Common myeloid progenitor, CD34-positive (primary cell): ENCODE data around the gene ANKRD55.
A peak's percentile ranks its signal among the peaks of the same experiment; 100 is the strongest.
"Not testable (repeated sequence)": the region's sequence is repeated elsewhere in the genome, so short reads cannot be mapped to it uniquely, and the experiment has no call there.

Source experiments
- CTCF ChIA-PET: fragments of 350-600 bp; sonication (Branson Sonifier 250); formaldehyde crosslinking; loops from one replicate; lab custom pipeline; 2021; ENCODE audit warnings: antibody characterized with exemption; lab: Charles Lee
- POLR2A ChIA-PET: fragments of 350-600 bp; sonication (Branson Sonifier 250); formaldehyde crosslinking; loops from one replicate; lab custom pipeline; 2021; ENCODE audit warnings: antibody characterized with exemption; lab: Charles Lee
- DNase-seq, 3 donors: peaks; one replicate each; pipeline versions ENCODE4 v3.0.0 to v3.0.0-alpha.2; 2013
- H3K27ac ChIP-seq, 2 experiments: 1 replicate in 1 of 2; 2 replicates in 1 of 2; pipeline ENCODE4 v1.7.0; 2013; ENCODE audit warnings: inconsistent platforms in 2 of 2, low read length in 2 of 2, mild to moderate bottlenecking in 2 of 2, low read depth in 1 of 2, moderate library complexity in 1 of 2; ENCODE audit not compliant: severe bottlenecking in 2 of 2, insufficient read depth in 1 of 2, poor library complexity in 1 of 2
- H3K27me3 ChIP-seq, 5 experiments: replicated peaks in 2 of 5; 1 replicate in 3 of 5; 2 replicates in 2 of 5; pipeline versions ENCODE4 v1.6.1 to v1.7.0; 2013; ENCODE audit warnings: low read length in 4 of 5, mild to moderate bottlenecking in 2 of 5, moderate library complexity in 2 of 5, inconsistent platforms in 1 of 5; ENCODE audit not compliant: insufficient read depth in 5 of 5, control insufficient read depth in 4 of 5
- H3K36me3 ChIP-seq, 4 experiments: 1 replicate in 2 of 4; 2 replicates in 2 of 4; pipeline versions ENCODE4 v1.6.1 to v1.7.0; 2013; ENCODE audit warnings: low read length in 3 of 4, control low read depth in 1 of 4, mild to moderate bottlenecking in 1 of 4; ENCODE audit not compliant: control insufficient read depth in 4 of 4, insufficient read depth in 4 of 4
- H3K4me1 ChIP-seq, 4 experiments: 1 replicate in 3 of 4; 2 replicates in 1 of 4; pipeline versions ENCODE4 v1.6.1 to v1.7.1; 2013; ENCODE audit warnings: low read length in 3 of 4, mild to moderate bottlenecking in 3 of 4, control low read depth in 1 of 4, inconsistent platforms in 1 of 4, moderate library complexity in 1 of 4; ENCODE audit not compliant: control insufficient read depth in 4 of 4, insufficient read depth in 4 of 4; ENCODE audit errors: control extremely low read depth in 1 of 4
- H3K4me3 ChIP-seq, 7 experiments: 1 replicate in 4 of 7; 2 replicates in 3 of 7; pipeline versions ENCODE4 v1.5.1 to v1.7.0; 2013; ENCODE audit warnings: mild to moderate bottlenecking in 7 of 7, low read length in 6 of 7, moderate library complexity in 6 of 7, inconsistent platforms in 2 of 7, low read depth in 2 of 7, control low read depth in 1 of 7; ENCODE audit not compliant: insufficient read depth in 4 of 7, control insufficient read depth in 1 of 7; ENCODE audit errors: extremely low read depth in 1 of 7
- H3K9me3 ChIP-seq, 5 experiments: 1 replicate in 4 of 5; 2 replicates in 1 of 5; pipeline versions ENCODE4 v1.6.1 to v1.7.1; 2013; ENCODE audit warnings: low read length in 4 of 5, mild to moderate bottlenecking in 2 of 5, inconsistent platforms in 1 of 5, low read depth in 1 of 5, moderate library complexity in 1 of 5; ENCODE audit not compliant: control insufficient read depth in 4 of 5, insufficient read depth in 2 of 5; ENCODE audit errors: control extremely low read depth in 1 of 5
- WGBS: methylation state at CpG from one replicate; pipeline ENCODE4 v1.1.5; 2013; ENCODE audit not compliant: insufficient coverage; 5-methylcytosine and 5-hydroxymethylcytosine counted together

Gene ANKRD55

DNA sequence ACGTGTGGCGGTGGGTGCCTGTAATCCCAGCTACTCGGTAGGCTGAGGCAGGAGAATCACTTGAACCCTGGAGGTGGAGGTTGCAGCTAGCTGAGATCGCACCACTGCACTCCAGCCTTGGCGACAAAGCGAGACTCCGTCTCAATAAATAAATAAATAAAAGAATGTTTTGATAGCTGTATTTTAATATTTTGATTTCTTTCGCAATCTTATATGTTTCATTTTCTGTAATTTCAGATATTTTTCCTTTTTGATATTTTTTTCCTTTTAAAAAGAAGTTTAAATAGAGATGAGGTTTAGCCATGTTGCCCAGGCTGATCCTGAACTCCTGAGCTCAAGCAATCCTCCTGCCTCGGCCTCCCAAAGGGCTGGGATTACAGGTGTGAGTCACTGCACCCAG, 82.4 kb downstream of the ANKRD55 start:
- H3K27ac ChIP-seq, DNase-seq, H3K36me3 ChIP-seq, H3K9me3 ChIP-seq, H3K4me3 ChIP-seq, POLR2A ChIA-PET, H3K27me3 ChIP-seq: not testable (repeated sequence)
- 100% methylated on average over 3 of the region's 9 CpGs for WGBS
- peaks cover 30 to 56% (median 35%) of the 10 kb centered on the region in 4 experiments for H3K4me1 ChIP-seq
- CTCF ChIA-PET: interaction anchor here (1.1 kb wide), 1 partner anchor 15 kb away, joined by 3 read pairs; no protein-coding TSS in a partner anchor

DNA sequence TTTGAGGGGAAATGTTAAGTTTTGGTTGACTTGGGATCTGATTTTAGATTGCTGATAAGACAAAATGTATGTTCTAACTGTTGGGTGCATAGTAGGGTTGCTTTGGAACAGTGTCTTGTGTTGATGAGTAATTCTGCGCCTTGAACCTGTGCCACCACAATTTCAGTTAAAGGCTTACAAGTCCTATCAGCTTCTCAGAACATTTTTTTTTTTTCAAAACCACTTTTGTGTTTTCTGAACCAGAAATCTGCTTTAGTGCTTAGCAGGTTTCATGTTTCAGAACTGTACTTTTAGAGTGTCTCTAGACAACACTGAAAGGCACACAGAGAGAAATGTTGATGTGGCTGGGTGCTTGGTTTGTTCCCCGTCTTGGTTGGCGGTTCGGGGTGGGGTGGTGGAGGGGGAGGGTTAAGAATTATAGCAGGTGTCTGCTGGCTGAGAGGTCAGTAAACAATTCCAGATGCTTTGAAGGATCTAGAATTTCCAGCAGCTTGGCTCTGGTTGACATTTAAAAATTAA, 84.6 kb downstream of the ANKRD55 start:
- H3K27me3 ChIP-seq: no peaks in the 10 kb centered on the region
- POLR2A ChIA-PET: interaction anchor here (0.6 kb wide), 1 partner anchor 28 kb away, joined by 4 read pairs; no protein-coding TSS in a partner anchor
- no peaks in the 10 kb centered on the region for H3K9me3 ChIP-seq
- peak in 2 of 3 donors; percentile 38 to 44 for DNase-seq
- H3K4me3 ChIP-seq: no peak overlapping the region
- no CpG with 5 or more reads among the region's 4 CpGs for WGBS
- no peak overlapping the region for H3K27ac ChIP-seq
- H3K36me3 ChIP-seq: no peaks in the 10 kb centered on the region
- peaks cover 19 to 39% (median 23%) of the 10 kb centered on the region in 4 experiments for H3K4me1 ChIP-seq
- CTCF ChIA-PET: interaction anchor here (0.6 to 2.1 kb wide), 6 partner anchors 10 to 179 kb away, joined by 3 to 5 read pairs (median 4); no protein-coding TSS in a partner anchor

DNA sequence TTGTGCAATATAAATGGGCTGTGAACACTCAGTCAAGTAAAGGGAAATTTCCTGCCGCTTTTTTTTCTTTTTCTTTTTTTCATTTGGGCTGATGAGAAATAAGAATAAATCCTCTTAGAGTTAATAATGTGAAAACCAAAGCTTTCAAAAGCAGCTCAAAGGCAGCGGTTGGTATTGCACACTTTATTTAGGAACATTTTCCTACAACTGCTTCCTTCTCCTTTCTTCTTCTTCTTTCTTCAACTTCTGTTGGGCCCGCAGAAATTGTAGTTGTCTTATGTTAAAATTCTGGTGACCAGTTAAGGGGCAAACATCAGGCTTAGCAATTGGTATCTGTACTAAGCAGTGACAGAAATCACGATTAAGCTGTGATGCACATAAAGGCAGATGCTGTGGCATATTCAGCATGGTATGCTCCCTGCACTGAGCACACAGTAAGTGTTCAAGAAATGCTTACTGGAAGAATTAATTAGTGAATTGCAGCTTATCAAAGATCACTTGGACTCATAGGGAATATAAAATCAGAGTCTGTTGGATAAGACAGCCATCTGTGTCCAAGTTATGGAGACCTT, 85.4 kb downstream of the ANKRD55 start:
- CTCF ChIA-PET: interaction anchor here (0.9 to 2.1 kb wide), 5 partner anchors 9 to 76 kb away, joined by 3 to 5 read pairs (median 3); no protein-coding TSS in a partner anchor
- Histone ChIP-seq H3K27ac (no peak overlapping the region), H3K9me3 (no peaks in the 10 kb centered on the region), H3K4me1 (peaks cover 19 to 37% (median 23%) of the 10 kb centered on the region in 4 experiments), H3K36me3 (no peaks in the 10 kb centered on the region), H3K27me3 (no peaks in the 10 kb centered on the region), H3K4me3 (peak overlapping the region in 2 of 7 experiments; percentile 5 to 16)
- DNase-seq: peak in 2 of 3 donors; percentile 29 to 36
- no CpG with 5 or more reads among the region's 4 CpGs for WGBS
- POLR2A ChIA-PET: no interaction called here

DNA sequence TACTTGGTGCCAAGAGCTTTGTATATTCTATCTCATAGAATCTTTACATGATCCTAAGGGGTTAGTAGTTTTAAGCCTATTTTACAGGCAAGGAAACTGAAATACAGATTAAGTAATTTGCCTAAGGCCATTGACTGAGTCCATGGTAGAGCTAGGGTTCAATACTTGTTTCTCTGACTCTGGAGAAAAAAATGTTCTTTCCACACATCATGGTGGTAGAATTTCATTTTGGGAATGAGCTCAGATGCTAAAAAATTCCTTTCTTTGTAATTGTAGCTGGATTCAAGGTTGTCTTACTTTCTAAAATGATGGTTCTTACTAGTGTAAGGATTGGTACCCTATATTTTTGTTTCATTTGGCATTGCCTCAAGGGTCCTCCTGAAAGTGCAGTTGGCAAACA, 86.0 kb downstream of the ANKRD55 start:
- Histone ChIP-seq H3K27me3 (no peaks in the 10 kb centered on the region), H3K4me1 (peaks cover 16 to 30% (median 18%) of the 10 kb centered on the region in 4 experiments), H3K9me3 (no peaks in the 10 kb centered on the region), H3K27ac (no peak overlapping the region), H3K36me3 (no peaks in the 10 kb centered on the region), H3K4me3 (no peak overlapping the region)
- DNase-seq: no peak
- ChIA-PET CTCF (interaction anchor here (1.5 to 2.1 kb wide), 3 partner anchors 9 to 14 kb away, joined by 3 to 5 read pairs (median 5); no protein-coding TSS in a partner anchor), POLR2A (no interaction called here)

DNA sequence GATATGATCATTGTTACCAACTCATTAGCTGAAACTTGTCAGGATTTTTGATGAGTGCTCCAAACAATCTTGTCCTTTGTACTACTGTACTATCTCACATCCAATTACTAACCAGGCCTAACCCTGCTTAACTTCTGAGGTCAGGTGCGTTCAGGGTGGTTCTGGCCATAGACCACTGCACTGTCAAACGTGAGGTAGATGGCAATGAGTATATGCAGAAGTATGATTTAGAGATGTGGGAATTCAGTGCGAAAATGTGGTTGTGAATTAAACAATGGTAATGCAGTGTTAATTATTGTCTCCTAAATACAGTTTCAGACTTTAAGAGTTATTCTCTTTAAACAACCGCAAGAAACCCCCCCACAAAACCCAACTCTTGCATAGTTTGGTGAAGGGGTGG, 86.5 kb downstream of the ANKRD55 start:
- no peak for DNase-seq
- H3K27me3 ChIP-seq: no peaks in the 10 kb centered on the region
- H3K27ac ChIP-seq: no peak overlapping the region
- H3K36me3 ChIP-seq: no peaks in the 10 kb centered on the region
- H3K4me1 ChIP-seq: peaks cover 15 to 27% (median 18%) of the 10 kb centered on the region in 4 experiments
- 100% methylated on average over 1 of the region's 4 CpGs for WGBS
- no peak overlapping the region for H3K4me3 ChIP-seq
- POLR2A ChIA-PET: no interaction called here
- CTCF ChIA-PET: interaction anchor here (2.1 kb wide), 1 partner anchor 11 kb away, joined by 5 read pairs; no protein-coding TSS in a partner anchor
- H3K9me3 ChIP-seq: no peaks in the 10 kb centered on the region

DNA sequence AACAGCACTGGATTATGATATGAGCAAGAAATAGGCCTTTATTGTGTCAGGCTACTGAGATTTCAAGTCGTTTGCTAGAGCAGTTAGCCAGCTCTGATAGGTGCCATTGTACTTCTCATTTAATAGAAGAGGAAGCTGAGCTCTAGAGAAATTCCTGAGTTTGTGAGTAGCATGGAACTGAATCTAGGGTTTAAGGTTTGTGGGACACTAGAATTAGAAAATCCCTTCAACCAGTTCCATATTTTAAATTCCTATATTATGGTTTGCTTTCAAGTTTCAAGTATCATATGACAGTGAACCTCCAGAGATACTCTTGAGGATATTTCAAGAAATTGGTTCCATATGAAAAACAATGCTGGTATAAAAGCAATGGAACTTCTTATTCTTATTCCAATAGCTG, 87.6 kb downstream of the ANKRD55 start:
- Histone ChIP-seq H3K27ac (no peak overlapping the region), H3K4me1 (peaks cover 15 to 27% (median 18%) of the 10 kb centered on the region in 4 experiments), H3K4me3 (no peak overlapping the region), H3K27me3 (no peaks in the 10 kb centered on the region), H3K36me3 (no peaks in the 10 kb centered on the region), H3K9me3 (no peaks in the 10 kb centered on the region)
- 20% methylated on average over 1 of the region's 1 CpG for WGBS
- ChIA-PET CTCF (no interaction called here), POLR2A (no interaction called here)
- DNase-seq: no peak

DNA sequence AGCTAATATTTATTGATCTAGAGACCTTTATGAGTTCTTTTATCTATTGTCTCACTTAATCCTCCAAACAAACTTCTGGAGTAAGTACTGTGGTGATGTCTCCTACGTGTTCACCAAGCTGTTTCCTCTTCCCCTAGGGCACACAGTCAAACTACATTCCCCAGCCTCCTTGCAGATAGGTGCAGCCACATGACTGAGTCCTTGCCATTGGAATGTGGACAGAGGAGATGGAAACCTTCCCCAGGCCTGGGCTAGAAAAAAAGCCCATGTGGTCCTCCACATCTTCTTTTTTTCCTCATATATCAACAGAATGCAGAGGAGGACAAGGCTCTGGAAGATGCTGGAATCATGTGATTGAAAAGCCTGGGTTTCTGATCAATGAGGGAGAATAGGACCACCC, 88.0 kb downstream of the ANKRD55 start:
- CTCF ChIA-PET: interaction anchor here (0.9 to 1.0 kb wide), 2 partner anchors 9 to 15 kb away, joined by 3 read pairs; no protein-coding TSS in a partner anchor
- Histone ChIP-seq H3K9me3 (no peaks in the 10 kb centered on the region), H3K36me3 (no peaks in the 10 kb centered on the region), H3K4me3 (no peak overlapping the region), H3K27me3 (no peaks in the 10 kb centered on the region), H3K4me1 (peaks cover 15 to 27% (median 18%) of the 10 kb centered on the region in 4 experiments), H3K27ac (no peak overlapping the region)
- no peak for DNase-seq
- 22% methylated on average over 1 of the region's 1 CpG for WGBS
- POLR2A ChIA-PET: no interaction called here
